HepG2 (cell line): ENCODE data around the gene IFIT1. TPM values are rescaled to one million over a fixed set of nuclear protein-coding genes. Genes with fewer than 3 reads are reported as not detected.

Source experiments
- ATAC-seq: fragments of 200-7000 bp; cut with Tn5 transposase; 3 replicates; pipeline ENCODE4 v1.9.1; 2020; ENCODE audit warnings: mild to moderate bottlenecking, moderate library complexity
- BruUV-seq: library from RNA; stranded (reverse); fragments of 400-500 nt; replicated peaks from 2 replicates; lab custom pipeline; 2021; lab: Mats Ljungman, UMichigan
- CTCF ChIA-PET: fragments of 300-600 bp; formaldehyde crosslinking; extraction: SDS; loops from one replicate; lab custom pipeline; 2021; ENCODE audit warnings: low total read pairs, inconsistent platforms, low intra/inter-chr PET ratio; lab: Yijun Ruan, JAX
- POLR2A ChIA-PET: fragments of 350-600 bp; sonication (Branson Sonifier 250); formaldehyde crosslinking; loops from one replicate; lab custom pipeline; 2020; ENCODE audit warnings: antibody characterized with exemption, inconsistent platforms; lab: Yijun Ruan, JAX
- DNase-seq: peaks from one replicate; pipeline ENCODE4 v3.0.0-alpha.2; 2015; ENCODE audit warnings: low spot score
- FAIRE-seq: peaks from 3 replicates; lab custom pipeline; 2011; peaks lifted over from hg19 to GRCh38; lab: Jason Lieb, UNC
- H2AFZ ChIP-seq: one replicate; pipeline ENCODE4 v1.6.1; 2011; ENCODE audit warnings: low read length, inconsistent platforms
- H3K27ac ChIP-seq: fragments of 300-600 bp; 3 replicates; pipeline ENCODE4 v1.8.0; 2011; ENCODE audit warnings: mixed run types, mild to moderate bottlenecking, mixed read lengths, low read length, inconsistent platforms; ENCODE audit not compliant: insufficient read depth; ENCODE audit errors: extremely low read length
- H3K27me3 ChIP-seq, 2 experiments: fragments of 200-600 bp in 1 of 2; 2 replicates in 1 of 2; 3 replicates in 1 of 2; pipeline versions ENCODE4 v1.6.0 to v1.8.0; 2011; ENCODE audit warnings: low read length in 2 of 2, mild to moderate bottlenecking in 2 of 2, moderate library complexity in 2 of 2, inconsistent platforms in 1 of 2; ENCODE audit not compliant: insufficient read depth in 2 of 2, control insufficient read depth in 1 of 2
- H3K36me3 ChIP-seq, 2 experiments: fragments of 200-600 bp in 1 of 2; replicated peaks in 1 of 2; 2 replicates in 1 of 2; 3 replicates in 1 of 2; pipeline versions ENCODE4 v1.5.1 to v1.8.0; 2011; ENCODE audit warnings: low read length in 2 of 2, inconsistent platforms in 1 of 2; ENCODE audit not compliant: insufficient read depth in 2 of 2, control insufficient read depth in 1 of 2
- H3K4me1 ChIP-seq: 2 replicates; pipeline ENCODE4 v1.5.1; 2012; ENCODE audit warnings: low read length, inconsistent platforms; ENCODE audit not compliant: insufficient read depth
- H3K4me2 ChIP-seq: 2 replicates; pipeline ENCODE4 v1.6.0; 2011; ENCODE audit warnings: low read depth, low read length, inconsistent platforms
- H3K4me3 ChIP-seq, 3 experiments: fragments of 200-600 bp in 1 of 3; sonication (generic), shearing (Covaris generic) in 1 of 3; replicated peaks in 1 of 3; 2 replicates each; pipeline ENCODE4 v1.5.1; 2011 to 2016; ENCODE audit warnings: low read length in 3 of 3, inconsistent platforms in 2 of 3, low read depth in 2 of 3, mild to moderate bottlenecking in 2 of 3, control low read depth in 1 of 3, mixed read lengths in 1 of 3; ENCODE audit not compliant: insufficient read depth in 1 of 3
- H3K79me2 ChIP-seq: one replicate; pipeline ENCODE4 v1.6.1; 2011; ENCODE audit warnings: low read length, inconsistent platforms; ENCODE audit not compliant: insufficient read depth
- H3K9ac ChIP-seq: 2 replicates; pipeline ENCODE4 v1.6.0; 2011; ENCODE audit warnings: mild to moderate bottlenecking, low read depth, low read length, inconsistent platforms; ENCODE audit not compliant: insufficient read depth
- H3K9me3 ChIP-seq: 2 replicates; pipeline ENCODE4 v1.5.1; 2012; ENCODE audit warnings: mild to moderate bottlenecking, low read length
- H4K20me1 ChIP-seq: 2 replicates; pipeline ENCODE4 v1.6.0; 2011; ENCODE audit warnings: inconsistent platforms, mild to moderate bottlenecking, low read length, moderate library complexity; ENCODE audit not compliant: insufficient read depth
- CBX1 ChIP-seq: IDR thresholded peaks from one replicate; pipeline ENCODE4 v1.6.1; 2016; ENCODE audit warnings: antibody characterized with exemption, low read depth
- CEBPB ChIP-seq: IDR thresholded peaks from 2 replicates; pipeline ENCODE4 v1.6.1; 2011; ENCODE audit warnings: low read depth, low read length, improper control_type of control experiment, borderline replicate concordance
- MIER2 ChIP-seq: IDR thresholded peaks from 2 replicates; pipeline ENCODE4 v1.6.1; 2016; ENCODE audit warnings: missing biosample characterization, missing genetic modification reagents
- PTBP1 ChIP-seq: fragments of 200-400 bp; formaldehyde crosslinking; IDR thresholded peaks from 2 replicates; pipeline ENCODE4 v1.6.1; 2018; ENCODE audit warnings: low read length, low read depth; ENCODE audit not compliant: poor library complexity, severe bottlenecking
- REL ChIP-seq: sonication (generic); formaldehyde crosslinking; conservative IDR thresholded peaks from 2 replicates; pipeline ENCODE4 v1.8.0; 2022; ENCODE audit warnings: mild to moderate bottlenecking, missing genetic modification reagents, moderate library complexity
- ZNF33A ChIP-seq: sonication (generic); formaldehyde crosslinking; IDR thresholded peaks from 2 replicates; pipeline ENCODE4 v1.5.1; 2020; ENCODE audit warnings: missing genetic modification reagents, mild to moderate bottlenecking, moderate library complexity, borderline replicate concordance
- ZNF460 ChIP-seq: sonication (generic); formaldehyde crosslinking; IDR thresholded peaks from 2 replicates; pipeline ENCODE4 v1.5.1; 2020; ENCODE audit warnings: missing genetic modification reagents, mild to moderate bottlenecking, borderline replicate concordance
- WGBS: methylation state at CpG from one replicate; pipeline ENCODE4 v1.1.6; 2017; ENCODE audit warnings: low lambda C conversion rate; 5-methylcytosine and 5-hydroxymethylcytosine counted together
- in situ Hi-C: cut with HindIII; loops from 2 replicates; pipeline ENCODE4 v1.10.0; 2017; ENCODE audit warnings: low pct_unique_long_range_greater_than_20kb; ENCODE audit not compliant: extremely low pct_ligation_motif_present
- intact Hi-C: fragments of 100-400 bp; cut with micrococcal nuclease; formaldehyde crosslinking; loops from one replicate; pipeline ENCODE4 v1.10.0; 2022; ENCODE audit not compliant: unreplicated experiment
- polyA plus RNA-seq, 8 experiments: library from polyadenylated mRNA; depleted of rRNA in 3 of 8; stranded (reverse) in 7 of 8; unstranded in 1 of 8; fragments of >200 nt; fragmentation: Illumina TruSeq in 4 of 8; extraction: Trizol in 4 of 8; gene quantifications; 2 replicates each; pipeline versions ENCODE4 v1.2.1 to v1.2.3, GENCODE V29; 2011 to 2016; ENCODE audit warnings: low read depth in 4 of 8, missing spikeins in 1 of 8, mixed read lengths in 1 of 8; ENCODE audit not compliant: insufficient read depth in 1 of 8
- total RNA-seq, 5 experiments: library from RNA; depleted of rRNA; stranded (reverse); fragments of >200 nt; fragmentation: Illumina TruSeq; extraction: Trizol; gene quantifications; 2 replicates each; pipeline ENCODE4 v1.2.3, GENCODE V29; 2016; ENCODE audit warnings: low read depth in 1 of 5
- TF ChIP-seq, protein P1 (sequence below): sonication (generic); formaldehyde crosslinking; IDR thresholded peaks from 2 replicates; pipeline ENCODE4 v1.4.0; 2020; ENCODE audit warnings: missing genetic modification reagents
- TF ChIP-seq, protein P2 (sequence below): sonication (generic); formaldehyde crosslinking; conservative IDR thresholded peaks from 2 replicates; pipeline ENCODE4 v1.8.0; 2022; ENCODE audit warnings: mild to moderate bottlenecking, moderate library complexity, missing genetic modification reagents

IFIT1 gene
- total and polyA plus RNA-seq, 2 of the 13 experiments (the other 11 are each of a cell fraction or from before 2014, with no cell fraction given) = 1.5 to 5.5 TPM

DNA sequence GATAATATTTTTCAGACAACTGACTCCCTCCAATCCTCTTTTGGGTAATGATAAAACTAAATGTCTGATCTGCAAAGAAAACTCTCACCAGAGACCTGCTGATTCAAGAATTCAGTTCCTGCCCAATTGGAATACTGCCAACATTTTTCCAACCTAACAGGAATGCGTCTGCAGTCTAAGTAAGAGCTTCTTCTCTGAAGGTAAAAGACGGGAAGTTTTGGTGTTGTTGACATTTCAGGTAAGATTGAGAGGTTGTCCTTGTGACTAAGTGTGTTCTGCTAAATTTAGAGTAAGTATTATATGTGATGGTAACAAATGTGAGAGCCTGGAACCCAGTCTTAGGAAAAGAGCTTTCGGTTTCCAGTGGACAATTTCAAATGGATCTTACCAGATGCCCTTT lies 39.6 kb downstream of the IFIT1 start (continued):
- TF ChIP-seq, protein P1, sequence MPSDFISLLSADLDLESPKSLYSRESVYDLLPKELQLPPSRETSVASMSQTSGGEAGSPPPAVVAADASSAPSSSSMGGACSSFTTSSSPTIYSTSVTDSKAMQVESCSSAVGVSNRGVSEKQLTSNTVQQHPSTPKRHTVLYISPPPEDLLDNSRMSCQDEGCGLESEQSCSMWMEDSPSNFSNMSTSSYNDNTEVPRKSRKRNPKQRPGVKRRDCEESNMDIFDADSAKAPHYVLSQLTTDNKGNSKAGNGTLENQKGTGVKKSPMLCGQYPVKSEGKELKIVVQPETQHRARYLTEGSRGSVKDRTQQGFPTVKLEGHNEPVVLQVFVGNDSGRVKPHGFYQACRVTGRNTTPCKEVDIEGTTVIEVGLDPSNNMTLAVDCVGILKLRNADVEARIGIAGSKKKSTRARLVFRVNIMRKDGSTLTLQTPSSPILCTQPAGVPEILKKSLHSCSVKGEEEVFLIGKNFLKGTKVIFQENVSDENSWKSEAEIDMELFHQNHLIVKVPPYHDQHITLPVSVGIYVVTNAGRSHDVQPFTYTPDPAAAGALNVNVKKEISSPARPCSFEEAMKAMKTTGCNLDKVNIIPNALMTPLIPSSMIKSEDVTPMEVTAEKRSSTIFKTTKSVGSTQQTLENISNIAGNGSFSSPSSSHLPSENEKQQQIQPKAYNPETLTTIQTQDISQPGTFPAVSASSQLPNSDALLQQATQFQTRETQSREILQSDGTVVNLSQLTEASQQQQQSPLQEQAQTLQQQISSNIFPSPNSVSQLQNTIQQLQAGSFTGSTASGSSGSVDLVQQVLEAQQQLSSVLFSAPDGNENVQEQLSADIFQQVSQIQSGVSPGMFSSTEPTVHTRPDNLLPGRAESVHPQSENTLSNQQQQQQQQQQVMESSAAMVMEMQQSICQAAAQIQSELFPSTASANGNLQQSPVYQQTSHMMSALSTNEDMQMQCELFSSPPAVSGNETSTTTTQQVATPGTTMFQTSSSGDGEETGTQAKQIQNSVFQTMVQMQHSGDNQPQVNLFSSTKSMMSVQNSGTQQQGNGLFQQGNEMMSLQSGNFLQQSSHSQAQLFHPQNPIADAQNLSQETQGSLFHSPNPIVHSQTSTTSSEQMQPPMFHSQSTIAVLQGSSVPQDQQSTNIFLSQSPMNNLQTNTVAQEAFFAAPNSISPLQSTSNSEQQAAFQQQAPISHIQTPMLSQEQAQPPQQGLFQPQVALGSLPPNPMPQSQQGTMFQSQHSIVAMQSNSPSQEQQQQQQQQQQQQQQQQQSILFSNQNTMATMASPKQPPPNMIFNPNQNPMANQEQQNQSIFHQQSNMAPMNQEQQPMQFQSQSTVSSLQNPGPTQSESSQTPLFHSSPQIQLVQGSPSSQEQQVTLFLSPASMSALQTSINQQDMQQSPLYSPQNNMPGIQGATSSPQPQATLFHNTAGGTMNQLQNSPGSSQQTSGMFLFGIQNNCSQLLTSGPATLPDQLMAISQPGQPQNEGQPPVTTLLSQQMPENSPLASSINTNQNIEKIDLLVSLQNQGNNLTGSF (CRISPR knock-in tag) = no peak
- no peak for TF ChIP-seq REL (CRISPR knock-in tag)
- no peak for TF ChIP-seq MIER2 (CRISPR knock-in tag)
- TF ChIP-seq, protein P2, sequence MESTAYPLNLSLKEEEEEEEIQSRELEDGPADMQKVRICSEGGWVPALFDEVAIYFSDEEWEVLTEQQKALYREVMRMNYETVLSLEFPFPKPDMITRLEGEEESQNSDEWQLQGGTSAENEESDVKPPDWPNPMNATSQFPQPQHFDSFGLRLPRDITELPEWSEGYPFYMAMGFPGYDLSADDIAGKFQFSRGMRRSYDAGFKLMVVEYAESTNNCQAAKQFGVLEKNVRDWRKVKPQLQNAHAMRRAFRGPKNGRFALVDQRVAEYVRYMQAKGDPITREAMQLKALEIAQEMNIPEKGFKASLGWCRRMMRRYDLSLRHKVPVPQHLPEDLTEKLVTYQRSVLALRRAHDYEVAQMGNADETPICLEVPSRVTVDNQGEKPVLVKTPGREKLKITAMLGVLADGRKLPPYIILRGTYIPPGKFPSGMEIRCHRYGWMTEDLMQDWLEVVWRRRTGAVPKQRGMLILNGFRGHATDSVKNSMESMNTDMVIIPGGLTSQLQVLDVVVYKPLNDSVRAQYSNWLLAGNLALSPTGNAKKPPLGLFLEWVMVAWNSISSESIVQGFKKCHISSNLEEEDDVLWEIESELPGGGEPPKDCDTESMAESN (CRISPR knock-in tag) = no peak

DNA sequence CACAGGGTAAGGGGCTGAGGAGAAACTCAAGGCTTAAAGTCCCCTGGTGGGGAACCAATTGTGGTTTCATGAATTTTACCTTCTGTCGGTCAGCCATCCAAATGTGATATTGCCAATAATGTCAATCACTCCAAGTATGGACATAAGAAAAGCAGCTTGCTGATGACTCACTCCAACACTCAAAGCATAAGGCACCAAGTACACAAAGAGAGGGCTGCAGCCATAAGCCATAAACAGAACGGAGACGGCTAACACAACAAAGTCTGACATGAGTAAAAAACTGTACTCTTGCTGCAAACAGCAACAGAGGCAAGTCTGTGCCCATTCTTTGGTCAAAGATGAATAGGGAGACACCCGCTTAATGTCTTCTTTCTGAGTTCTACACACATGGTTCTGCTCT lies 46.1 kb downstream of the IFIT1 start:
- Histone ChIP-seq H2AFZ (no peak overlapping the region), H3K4me2 (no peak overlapping the region), H3K4me1 (no peaks in the 10 kb centered on the region), H3K9me3 (peaks cover 6% of the 10 kb centered on the region; the same call in 1 of the 2 replicates), H3K27me3 (0 out of 5 replicates have a peak, but pooled peaks cover 0 to 5% of the 10 kb centered on the region in 2 experiments), H3K79me2 (no peaks in the 10 kb centered on the region), H4K20me1 (no peaks in the 10 kb centered on the region), H3K27ac (no peak overlapping the region), H3K36me3 (no peaks in the 10 kb centered on the region), H3K4me3 (no peak overlapping the region), H3K9ac (no peak overlapping the region)
- BruUV-seq = no TSS peak
- POLR2A ChIA-PET = no interaction called here
- in situ Hi-C loops = no loop called here
- WGBS = 50% methylated on average over 4 of the region's 4 CpGs
- no peak for ATAC-seq
- no peak for FAIRE-seq
- no peak for DNase-seq
- intact Hi-C loops = no loop called here
- CTCF ChIA-PET = no interaction called here
- TF ChIP-seq CBX1 (no peak), ZNF460 (CRISPR knock-in tag) (no peak), CEBPB (no peak), PTBP1 (no peak), ZNF33A (CRISPR knock-in tag) (no peak)
- TF ChIP-seq, protein P2 (CRISPR knock-in tag) = no peak
